GM21723 (cell line): ENCODE measurements around the gene GIPR.
A peak's percentile ranks its signal among the peaks of the same experiment; 100 is the strongest.
"Not testable (repeated sequence)": the region's sequence is repeated elsewhere in the genome, so short reads cannot be mapped to it uniquely, and the experiment has no call there.

ENCODE experiments used
- ATAC-seq: cut with Tn5 transposase; IDR thresholded peaks from one replicate; pipeline ENCODE4 v1.9.1; 2021; ENCODE audit warnings: mild to moderate bottlenecking, moderate library complexity; ENCODE audit not compliant: unreplicated experiment

The GIPR gene

DNA sequence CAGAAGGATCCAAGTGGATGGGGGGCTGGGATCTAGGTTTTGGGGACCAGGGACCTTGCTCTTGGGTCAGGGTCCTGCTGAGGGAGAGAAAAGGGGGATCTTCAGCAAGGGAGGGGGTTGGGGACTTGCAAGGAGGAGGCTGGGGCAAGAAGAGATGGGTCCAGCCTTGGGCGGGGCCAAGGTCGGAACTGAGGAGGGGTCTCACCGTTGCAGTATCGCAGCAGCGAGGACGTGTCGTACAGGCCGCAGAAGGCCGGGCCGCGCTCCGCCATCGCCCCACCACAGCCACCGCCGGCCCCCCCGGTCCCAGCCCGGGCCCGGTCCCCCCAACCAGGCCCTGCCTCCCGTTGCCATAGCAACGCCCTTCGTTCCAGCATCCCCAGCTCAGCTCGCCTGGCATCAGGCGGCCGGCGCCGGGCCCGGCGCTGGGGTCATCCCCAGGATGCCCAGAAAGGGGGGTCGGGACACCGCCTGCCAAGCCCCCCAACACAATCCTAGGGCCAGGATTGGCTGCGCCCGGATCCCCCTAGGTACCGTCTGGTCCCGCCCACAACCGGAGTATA lies 22.9 kb upstream of the GIPR start:
- ATAC-seq, result no peak

DNA sequence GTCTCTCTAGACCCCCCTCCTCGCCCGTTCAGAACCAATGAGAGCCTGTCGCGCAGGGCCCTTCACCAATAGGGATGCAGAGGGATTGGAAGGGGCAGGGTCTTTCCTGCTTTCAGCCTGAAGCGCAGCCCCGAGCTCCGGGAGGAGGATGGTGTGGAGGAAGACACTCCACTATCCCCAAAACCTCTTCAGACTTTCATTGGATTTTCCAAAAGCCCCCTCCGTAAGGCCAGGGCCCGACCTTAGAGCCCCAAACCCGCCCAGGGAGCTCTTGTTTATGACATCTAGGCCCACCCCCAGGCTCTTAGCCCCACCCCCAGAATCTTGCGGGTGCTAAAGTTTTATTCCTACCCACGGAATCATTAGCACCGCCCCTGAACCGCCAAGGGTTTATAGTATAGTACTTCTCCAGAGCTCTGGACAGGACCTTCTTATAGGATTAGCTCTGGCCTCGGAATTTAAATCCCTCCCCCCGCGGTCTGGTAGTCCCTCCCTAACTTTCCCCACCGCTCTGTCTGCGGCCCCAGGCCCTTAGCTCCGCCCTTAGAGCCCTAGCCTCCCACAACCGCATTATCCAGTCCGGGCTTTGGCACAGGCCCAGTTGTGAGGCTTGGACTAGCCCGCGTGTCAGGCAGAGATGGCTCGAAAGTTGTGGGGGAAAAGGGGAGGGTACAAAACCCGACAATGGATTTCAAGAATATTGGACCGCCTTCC lies 22.2 kb upstream of the GIPR start:
- ATAC-seq, result no peak

DNA sequence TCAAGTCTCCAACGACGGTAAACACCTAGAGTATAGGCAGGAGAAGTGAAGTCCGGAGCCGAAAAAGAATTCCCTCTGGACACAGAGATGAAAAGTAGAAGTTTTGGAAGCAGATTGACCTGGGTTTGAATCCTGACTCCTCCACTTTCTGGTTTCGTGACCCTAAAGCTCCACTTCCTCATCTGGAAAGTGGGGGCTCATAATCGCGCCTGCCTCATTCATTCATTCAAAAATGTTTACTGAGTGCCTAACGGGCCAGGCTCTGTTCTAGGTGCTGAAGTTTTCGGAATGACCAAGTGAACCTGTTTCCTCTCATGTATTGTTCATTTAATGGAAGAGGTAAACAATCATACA lies 21.7 kb upstream of the GIPR start:
- no peak for ATAC-seq

DNA sequence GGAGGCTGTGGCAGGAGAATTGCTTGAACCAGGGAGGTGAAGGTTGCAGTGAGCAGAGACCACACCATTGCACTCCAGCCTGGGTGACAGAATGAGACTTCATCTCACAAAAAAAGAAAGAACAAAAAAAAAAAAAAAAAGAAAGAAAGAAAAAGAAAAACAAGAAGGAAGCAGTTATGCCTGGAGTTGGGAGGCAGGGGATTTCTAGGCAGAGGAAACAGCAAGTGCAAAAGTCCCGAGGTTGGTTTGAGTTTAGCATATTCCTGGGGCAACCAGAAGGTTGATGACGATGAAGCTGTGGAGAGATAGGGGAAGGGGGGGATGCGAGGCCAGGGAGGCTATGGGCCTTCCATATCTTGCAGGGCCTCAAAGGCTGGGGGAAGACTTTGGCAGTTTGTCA lies 17.3 kb upstream of the GIPR start:
- no peak for ATAC-seq

DNA sequence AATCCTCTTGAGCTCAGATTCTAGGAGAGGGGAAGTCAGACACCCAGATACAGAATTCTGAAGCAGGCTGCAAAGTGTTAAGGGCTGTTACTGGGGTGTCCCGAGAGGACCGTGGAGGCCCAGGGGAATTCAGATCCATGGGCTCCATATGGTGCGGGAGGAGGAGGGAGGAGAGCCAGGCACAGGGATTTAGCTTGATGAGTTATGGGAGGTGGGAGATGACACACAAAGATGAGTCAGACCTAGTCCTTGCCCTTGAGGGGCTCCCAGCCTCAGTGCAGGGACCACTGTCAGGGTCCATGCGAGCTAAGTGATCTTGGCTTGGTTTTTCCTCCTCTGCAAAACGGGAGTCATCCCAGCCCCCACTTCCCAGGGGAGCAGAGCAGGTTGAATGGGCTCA lies 14.4 kb upstream of the GIPR start:
- no peak for ATAC-seq

DNA sequence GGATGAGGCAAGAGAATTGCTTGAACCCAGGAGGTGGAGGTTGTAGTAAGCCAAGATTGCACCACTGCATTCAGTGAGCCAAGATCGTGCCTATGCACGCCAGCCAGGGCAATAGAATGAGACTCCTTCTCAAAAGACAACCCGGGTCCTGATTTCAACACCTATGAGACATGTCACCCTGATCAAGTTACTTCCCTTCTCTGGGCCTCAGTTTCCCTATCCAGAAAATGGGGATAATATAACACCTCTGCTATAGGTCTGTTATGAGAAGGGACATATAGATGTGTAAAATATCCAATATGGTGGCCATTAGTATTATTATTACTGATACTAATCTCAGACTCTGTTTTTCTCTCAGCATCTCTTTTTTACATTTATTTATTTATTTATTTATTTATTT lies 12.9 kb upstream of the GIPR start:
- no peak for ATAC-seq

DNA sequence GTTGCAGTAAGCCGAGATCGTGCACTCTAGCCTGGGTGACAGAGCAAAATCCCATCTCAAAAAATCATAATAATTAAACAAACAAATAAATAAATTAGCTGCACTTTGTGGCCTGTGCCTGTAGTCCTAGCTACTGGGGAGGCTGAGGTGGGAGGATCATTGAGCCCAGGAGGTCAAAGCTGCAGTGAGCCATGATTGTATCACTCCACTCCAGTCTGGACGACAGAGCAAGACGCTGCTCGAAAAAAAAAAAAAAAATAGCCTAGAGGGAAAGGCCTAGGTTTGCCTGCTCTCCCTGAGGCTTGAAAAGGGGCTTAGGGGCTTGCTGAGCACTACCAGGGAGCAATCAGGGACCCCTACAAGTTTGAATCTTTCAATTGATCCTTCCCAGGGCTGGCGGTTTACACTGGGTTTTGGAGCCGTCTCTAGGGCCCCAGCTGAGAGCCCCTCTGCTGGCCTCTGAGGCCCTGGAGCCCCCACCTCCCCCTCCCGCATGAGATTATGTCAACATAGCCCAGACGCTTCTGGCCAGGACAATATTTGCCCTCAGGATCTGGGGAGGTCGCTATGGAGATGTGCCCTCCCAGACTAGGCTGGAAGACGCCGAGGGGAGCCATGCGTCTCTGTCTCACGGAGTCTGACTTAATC lies 10.4 kb upstream of the GIPR start:
- ATAC-seq, result no peak

DNA sequence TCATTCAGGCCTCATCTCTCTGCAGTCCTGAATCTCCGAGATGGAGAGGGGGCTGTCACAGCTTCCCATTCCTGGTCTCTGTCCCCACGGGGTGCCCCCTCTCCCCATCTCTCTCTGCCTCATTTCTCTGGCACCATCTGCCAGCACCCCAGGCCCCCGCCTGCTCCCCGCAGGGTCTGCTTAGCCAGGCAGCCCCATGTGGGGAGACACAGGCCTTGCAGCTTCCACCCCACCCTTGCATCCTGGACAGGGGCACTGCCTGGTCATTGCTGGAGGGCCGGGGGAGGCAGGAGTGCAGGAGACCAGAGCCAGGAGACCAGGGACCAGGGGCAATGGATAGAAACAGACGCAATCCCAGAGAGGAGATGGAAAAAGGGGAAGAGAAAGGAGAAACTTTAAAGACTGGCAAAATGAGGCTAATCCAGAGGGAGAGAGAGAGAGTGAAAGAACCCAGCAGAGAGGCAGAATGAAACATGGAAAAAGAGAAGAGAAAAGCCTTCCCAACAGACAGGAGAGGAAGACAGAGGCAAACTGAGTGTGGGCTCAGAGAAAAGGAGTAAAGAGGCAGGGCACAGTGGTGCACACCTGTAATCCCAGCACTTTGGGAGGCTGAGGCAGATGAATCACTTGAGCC lies 8.8 kb upstream of the GIPR start:
- ATAC-seq, result no peak

DNA sequence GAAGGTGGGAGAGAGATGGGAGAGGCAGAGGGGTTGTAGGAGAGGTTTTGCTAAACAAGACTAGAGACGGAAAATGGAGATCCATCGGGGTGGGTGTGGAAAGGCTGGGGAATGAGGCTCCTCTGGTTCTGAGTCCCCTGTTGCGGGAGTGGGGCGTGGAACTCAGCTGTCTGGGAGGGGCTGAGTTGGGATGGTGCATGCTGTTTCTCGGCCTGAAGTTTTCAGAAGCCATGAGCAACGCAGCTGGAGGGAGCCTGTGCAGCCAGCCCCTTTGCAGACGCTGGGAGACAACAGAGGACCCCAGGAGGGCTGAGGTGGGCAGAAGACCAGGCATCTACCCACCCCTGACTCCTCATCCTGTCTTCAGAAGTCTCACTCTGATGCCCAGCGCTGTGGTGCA lies 7.4 kb upstream of the GIPR start:
- no peak for ATAC-seq

DNA sequence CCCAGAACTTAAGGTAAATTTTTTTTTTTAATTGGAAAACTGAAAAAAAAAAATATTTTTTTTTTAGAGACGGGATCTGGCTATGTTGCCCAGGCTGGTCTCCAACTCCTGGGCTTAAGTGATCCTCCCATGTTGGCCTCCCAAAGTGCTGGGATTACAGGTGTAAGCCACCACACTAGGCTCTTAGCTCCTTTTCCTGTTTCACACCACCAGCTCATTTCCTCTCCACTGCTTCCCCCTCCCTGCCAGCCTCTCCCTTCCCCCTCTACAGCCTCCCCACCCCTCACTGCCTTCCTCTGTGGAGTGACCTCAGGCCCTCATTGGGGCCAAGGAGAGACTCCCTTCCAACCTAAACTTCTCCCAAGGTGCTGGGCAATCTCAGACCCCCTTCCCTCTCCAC lies 4.2 kb upstream of the GIPR start:
- no peak for ATAC-seq

DNA sequence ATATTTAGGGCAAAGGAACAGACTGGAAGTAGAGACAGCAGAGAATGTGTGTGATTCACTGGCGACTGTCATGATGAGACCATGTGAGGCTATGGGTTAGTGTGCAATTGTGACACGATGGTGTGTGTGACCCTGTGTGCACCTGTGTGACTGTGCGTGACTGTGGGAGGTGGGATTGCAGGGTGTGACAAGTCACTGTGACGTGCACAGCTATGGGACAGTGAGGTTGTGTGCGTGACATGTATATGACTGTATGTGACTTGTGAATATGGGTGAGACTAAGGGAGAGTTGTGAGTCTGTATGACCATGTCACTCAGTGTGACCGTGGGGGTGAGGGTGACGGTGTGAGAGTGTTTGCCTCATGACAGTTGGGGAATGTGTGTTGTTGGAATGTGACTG lies 3.4 kb upstream of the GIPR start:
- no peak for ATAC-seq

DNA sequence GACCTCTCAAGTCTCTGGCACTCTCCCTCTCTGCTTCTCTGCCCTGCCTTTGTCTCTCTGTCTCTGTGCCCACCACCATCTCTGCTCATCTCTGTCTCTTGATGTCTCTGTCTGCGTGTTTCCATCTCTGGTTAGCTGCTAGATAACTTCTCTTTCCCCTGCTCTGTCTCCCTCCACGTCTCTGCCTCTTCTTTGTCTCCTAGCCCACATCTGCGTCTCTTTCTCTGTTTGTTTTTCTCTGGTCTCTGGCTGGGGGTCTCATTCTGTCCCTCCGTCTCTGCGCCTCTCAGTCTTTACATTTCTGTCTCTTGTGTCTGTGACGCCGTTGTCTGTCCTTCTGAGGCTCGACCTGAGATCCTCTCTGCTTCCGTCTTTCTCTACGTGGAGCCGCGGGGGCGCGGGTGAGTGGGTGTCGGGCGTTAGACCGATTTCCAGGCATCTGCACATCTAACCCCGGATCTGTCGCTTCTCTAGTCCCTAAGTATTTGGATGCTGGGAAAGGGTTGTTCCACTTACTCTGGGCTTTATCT lies 386 bp downstream of the GIPR start:
- ATAC-seq, result no peak

DNA sequence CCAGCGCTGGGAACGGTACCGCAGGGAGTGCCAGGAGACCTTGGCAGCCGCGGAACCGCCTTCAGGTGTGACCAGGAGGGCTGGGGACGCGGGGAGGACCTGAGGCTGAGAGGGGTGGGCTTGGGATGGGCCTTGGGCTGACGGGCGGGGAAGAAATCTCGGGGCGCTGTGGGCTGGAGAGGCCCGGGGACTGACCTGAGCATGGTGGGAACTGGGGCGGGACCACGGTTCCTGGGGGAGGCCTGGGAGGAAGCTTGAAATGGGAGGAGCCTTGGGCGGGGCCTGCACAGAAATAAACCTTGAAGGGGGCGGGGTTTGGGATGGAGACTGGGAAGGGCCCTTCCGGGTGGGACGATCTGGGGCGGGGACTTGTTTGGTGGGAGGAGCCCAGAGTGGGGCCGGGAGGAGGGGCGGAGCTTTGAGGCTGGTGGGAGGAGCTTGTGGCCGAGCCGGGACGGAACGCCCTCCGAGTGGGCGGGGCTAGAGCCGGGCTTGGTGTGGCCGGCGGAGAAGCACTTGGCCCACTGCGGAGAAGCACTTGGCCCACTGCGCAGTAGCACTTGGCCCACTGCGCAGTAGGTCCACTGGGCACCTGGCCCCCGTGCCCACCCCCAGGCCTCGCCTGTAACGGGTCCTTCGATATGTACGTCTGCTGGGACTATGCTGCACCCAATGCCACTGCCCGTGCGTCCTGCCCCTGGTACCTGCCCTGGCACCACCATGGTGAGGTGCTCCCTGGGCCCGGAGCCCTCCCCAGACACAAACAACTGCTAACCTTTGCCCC lies 2.8 kb downstream of the GIPR start:
- ATAC-seq, result peak; percentile 43

DNA sequence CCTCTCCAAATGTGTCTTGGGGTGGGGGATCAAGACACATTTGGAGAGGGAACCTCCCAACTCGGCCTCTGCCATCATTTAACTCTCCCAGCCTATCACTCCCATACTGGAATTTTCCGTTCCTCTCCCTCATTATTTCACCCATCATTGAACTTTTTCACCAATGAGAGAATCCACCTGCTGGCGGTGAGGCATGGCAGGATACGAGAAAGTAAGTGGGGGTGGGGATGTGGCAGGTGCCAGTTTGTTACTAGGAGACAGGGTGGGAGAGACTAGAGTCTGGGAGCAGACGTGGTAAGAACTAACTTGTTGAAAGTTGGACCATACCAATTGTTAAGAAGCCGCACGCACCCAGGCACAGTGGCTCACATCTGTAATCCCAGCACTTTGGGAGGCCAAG lies 6.9 kb downstream of the GIPR start:
- ATAC-seq, result no peak

DNA sequence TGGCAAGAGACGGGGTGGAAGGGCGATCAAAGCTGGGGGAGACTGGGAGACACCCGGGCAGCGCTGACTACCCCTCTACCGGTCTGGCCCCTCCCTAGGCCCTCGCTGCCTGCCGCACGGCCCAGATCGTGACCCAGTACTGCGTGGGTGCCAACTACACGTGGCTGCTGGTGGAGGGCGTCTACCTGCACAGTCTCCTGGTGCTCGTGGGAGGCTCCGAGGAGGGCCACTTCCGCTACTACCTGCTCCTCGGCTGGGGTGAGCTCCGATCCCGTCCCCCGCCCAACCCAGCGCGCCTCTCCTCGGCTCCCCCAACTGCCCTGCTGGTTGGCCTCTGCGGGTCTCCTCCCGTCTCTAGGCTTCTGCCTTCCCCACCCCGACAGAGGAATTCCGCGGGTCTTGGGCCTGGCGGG lies 8.8 kb downstream of the GIPR start:
- ATAC-seq, result peak; percentile 26

DNA sequence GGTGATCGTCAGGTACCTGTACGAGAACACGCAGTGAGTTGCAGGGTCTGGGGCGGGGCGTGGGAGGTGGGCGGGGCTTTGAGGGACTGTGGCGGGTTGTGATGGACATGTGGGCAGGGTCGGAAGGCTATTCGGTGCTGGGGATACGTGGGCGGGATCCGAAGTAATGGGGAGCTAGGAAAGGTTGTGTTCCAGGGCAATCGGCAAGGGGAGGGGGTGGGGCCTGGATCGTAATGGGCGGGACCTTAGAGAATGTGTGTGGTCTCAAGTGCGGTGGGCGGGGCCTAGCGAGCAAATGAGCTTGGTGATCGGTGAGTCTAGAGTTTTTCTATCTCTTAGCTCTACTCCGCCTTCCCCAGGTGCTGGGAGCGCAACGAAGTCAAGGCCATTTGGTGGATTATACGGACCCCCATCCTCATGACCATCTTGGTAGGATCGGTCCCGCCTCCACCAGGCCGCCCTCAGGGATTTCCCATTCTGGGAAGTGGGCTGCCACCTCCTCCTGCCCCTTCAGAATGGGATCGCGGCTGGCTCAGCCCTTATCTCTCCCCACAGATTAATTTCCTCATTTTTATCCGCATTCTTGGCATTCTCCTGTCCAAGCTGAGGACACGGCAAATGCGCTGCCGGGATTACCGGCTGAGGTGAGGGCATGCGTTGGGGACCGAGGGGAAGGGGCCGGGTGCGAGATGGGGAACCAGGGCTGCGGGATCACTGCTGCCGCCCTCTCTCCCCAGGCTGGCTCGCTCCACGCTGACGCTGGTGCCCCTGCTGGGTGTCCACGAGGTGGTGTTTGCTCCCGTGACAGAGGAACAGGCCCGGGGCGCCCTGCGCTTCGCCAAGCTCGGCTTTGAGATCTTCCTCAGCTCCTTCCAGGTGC lies 9.6 kb downstream of the GIPR start:
- peak; percentile 41 for ATAC-seq

DNA sequence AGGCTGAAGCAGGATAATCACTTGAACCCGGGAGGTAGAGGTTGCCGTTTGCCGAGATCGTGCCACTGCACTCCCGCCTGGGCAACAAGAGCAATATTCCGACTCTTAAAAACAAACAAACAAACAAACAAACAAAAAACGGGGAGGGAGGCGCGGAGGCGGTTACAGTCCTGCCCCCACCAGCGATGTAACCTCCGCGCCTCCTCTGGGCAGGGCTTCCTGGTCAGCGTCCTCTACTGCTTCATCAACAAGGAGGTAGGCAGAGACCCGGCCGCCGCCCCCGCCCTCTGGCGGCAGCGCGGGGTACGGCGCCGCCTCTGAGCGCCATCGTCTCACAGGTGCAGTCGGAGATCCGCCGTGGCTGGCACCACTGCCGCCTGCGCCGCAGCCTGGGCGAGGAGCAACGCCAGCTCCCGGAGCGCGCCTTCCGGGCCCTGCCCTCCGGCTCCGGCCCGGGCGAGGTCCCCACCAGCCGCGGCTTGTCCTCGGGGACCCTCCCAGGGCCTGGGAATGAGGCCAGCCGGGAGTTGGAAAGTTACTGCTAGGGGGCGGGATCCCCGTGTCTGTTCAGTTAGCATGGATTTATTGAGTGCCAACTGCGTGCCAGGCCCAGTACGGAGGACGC lies 13.5 kb downstream of the GIPR start:
- ATAC-seq, result peak; percentile 67

DNA sequence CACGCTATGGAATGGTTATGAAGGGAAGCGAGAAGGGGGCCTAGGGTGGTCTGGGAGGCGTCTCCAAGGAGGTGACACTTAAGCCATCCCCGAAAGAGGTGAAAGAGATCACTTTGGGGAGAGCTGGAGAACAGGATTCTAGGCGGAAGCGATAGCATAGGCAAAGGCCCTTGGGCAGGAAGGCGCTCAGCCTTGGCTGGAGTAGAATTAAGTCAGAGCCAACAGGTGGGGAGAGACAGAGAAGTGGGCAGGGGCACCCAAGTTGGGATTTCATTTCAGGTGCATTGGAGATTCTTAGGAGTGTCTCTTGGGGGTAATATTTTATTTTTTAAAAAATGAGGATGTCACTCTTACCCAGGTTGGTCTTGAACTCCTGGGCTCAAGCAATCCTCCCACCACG lies 14.1 kb downstream of the GIPR start:
- no peak for ATAC-seq

DNA sequence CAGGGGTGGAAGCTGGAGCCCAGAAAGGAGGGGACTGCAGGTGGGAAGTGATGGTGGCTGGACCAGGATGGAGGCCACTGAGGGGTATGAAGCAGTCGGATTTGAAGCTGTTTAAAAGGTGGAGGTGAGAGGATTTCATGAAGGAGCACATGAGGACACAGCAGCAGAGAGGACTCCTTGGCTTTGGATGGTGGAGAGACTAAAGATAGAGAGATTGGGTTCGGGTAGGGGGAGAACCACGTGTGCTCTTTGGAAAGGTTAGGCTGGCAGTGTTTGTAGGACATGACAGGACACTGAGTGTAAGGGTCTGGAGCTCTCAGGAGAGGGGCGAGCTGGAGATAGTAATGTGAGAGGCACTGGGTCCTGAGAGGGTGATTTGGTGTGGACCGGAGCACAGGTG lies 14.9 kb downstream of the GIPR start:
- ATAC-seq, result no peak

DNA sequence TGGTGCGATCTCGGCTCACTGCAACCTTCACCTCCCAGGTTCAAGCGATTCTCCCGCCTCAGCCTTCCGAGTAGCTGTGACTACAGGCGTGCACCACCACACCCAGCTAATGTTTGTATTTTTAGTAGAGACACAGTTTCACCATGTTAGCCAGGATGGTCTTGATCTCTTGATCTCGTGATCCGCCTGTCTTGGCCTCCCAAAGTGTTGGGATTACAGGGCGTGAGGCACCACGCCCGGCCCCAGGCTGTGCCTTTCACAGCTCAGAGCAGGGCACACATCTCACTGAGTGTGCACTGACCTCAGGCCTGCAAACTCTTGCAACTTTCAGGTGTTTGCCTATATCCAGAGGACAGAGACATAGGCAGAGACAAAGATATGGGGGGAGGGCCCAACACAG lies 17.0 kb downstream of the GIPR start:
- not testable (repeated sequence) for ATAC-seq
